GM19035 (cell line): ENCODE results near the gene SLC46A3.
A peak's percentile ranks its signal among the peaks of the same experiment; 100 is the strongest.
"Not testable (repeated sequence)": the region's sequence is repeated elsewhere in the genome, so short reads cannot be mapped to it uniquely, and the experiment has no call there.

Experiments
- ATAC-seq: cut with Tn5 transposase; IDR thresholded peaks from one replicate; pipeline ENCODE4 v1.9.1; 2021; ENCODE audit not compliant: unreplicated experiment

Gene SLC46A3

GRCh38 chr13:28718543-28719226 is at the start of gene SLC46A3:
Gene SLC46A3, minus strand, starts transcription at chr13:28718970. Its CDS starts 972 bp downstream, at chr13:28717998.
- peak; percentile 98 for ATAC-seq

- no peak for ATAC-seq
These were observed 45.1 kb upstream of the SLC46A3 start for GRCh38 chr13:28763887-28764286.

- ATAC-seq = no peak
These were observed 42.8 kb upstream of the SLC46A3 start for GRCh38 chr13:28761586-28761985.

- ATAC-seq = no peak
These were observed 36.7 kb upstream of the SLC46A3 start for GRCh38 chr13:28755546-28755870.

- no peak for ATAC-seq
These were observed 36.2 kb upstream of the SLC46A3 start for GRCh38 chr13:28754698-28755545.

- no peak for ATAC-seq
These were observed 35.2 kb upstream of the SLC46A3 start for GRCh38 chr13:28753946-28754345.

GRCh38 chr13:28753208-28753892 is 34.6 kb upstream of the SLC46A3 start:
- no peak for ATAC-seq

- no peak for ATAC-seq
These were observed 32.6 kb upstream of the SLC46A3 start for GRCh38 chr13:28751175-28751960.

GRCh38 chr13:28750187-28751045 is 31.6 kb upstream of the SLC46A3 start:
- no peak for ATAC-seq

GRCh38 chr13:28747851-28748250 is 29.1 kb upstream of the SLC46A3 start:
- no peak for ATAC-seq

- ATAC-seq = no peak
These were observed 27.5 kb upstream of the SLC46A3 start for GRCh38 chr13:28746287-28746612.

- no peak for ATAC-seq
These were observed 25.9 kb upstream of the SLC46A3 start for GRCh38 chr13:28744656-28745055.

GRCh38 chr13:28744091-28744536 is 25.3 kb upstream of the SLC46A3 start:
- ATAC-seq = no peak

GRCh38 chr13:28743499-28744083 is 24.8 kb upstream of the SLC46A3 start:
- no peak for ATAC-seq

GRCh38 chr13:28743020-28743419 is 24.2 kb upstream of the SLC46A3 start:
- ATAC-seq = no peak

- ATAC-seq = not testable (repeated sequence)
These were observed 23.7 kb upstream of the SLC46A3 start for GRCh38 chr13:28742445-28742844.

- no peak for ATAC-seq
These were observed 22.3 kb upstream of the SLC46A3 start for GRCh38 chr13:28741084-28741491.

- no peak for ATAC-seq
These were observed 20.6 kb upstream of the SLC46A3 start for GRCh38 chr13:28739376-28739775.

- no peak for ATAC-seq
These were observed 16.8 kb upstream of the SLC46A3 start for GRCh38 chr13:28735481-28736029.
